HG02588 (cell line): ENCODE data around the gene GALNT13.
"Not testable (repeated sequence)": the region's sequence is repeated elsewhere in the genome, so short reads cannot be mapped to it uniquely, and the experiment has no call there.

Experiments
- ATAC-seq: cut with Tn5 transposase; IDR thresholded peaks from one replicate; pipeline ENCODE4 v1.9.1; 2021; ENCODE audit warnings: mild to moderate bottlenecking, moderate library complexity; ENCODE audit not compliant: unreplicated experiment

Gene GALNT13

DNA sequence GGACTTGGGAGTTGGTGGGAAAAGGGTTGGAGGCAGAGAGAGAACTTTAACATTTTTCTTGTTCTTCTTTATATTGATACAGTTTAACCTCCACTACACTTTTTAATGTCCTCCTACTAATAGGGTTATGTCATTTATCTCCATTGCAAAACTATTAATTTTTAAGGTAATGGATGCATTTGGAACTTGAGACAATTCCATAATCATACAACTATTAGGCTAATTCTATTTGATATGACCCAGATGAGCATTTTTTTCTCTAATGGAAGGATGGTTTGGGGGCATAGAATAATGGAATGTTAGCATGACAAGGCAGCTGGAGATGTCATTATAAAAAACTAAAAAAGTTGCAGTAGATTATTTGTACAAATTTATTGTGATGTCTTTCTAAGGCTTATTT is 587.6 kb downstream of the GALNT13 start:
- ATAC-seq: no peak

DNA sequence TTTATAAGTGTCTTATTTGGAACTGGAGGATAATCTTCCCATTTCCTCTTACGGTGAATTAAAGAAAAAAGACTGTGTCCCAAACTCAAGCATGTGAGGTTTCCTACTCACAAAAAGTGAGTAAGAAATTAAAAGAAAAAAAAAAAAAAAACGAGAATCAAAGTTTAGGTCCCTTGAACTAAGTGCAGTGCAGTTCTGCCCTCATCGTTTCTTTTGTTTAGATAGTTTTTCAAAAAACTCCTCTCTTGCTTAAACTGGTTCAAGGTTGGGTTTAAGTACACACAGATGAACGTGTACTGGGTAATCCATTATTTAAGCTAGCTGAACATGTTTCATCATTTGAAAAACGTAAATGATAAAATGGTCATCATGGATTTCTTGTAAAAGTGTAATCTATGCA is 590.9 kb downstream of the GALNT13 start:
- no peak for ATAC-seq

DNA sequence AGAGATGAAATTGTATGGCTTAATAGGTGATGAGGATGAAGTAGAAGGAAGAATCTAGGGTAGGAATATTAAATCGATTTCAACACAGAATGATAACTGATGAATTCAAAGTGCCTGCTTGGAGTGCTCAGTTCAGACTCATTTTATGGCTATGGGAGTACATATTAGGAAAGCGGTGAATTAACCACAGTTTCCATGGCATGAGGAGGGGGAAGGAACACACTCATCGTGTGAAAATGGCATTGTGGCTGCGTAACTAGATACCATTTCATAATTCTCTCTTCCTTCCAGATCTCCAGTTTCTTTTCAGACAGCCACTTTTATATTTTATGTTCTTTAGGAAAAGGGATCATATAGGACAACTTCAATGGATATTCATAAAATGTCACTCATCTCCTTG is 594.5 kb downstream of the GALNT13 start:
- no peak for ATAC-seq

DNA sequence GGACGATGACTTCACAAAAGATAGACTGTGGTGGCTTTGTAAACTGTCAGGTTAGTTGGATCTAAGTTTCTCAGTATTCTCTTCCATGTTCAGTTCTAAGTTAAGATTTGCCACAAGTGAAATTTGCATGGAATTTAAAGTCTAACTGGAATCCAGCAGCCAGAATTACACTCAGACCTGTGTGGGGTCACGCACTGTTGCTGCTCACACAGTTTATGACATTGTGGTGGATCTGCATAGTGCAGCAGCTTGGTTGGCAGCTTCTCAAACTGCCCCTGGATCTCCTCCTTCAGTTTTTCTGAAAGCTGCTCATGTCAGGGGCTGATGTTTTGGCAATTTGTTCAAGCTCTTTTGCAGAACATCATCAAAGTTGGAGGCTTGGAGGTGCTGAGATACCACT is 598.7 kb downstream of the GALNT13 start:
- no peak for ATAC-seq

DNA sequence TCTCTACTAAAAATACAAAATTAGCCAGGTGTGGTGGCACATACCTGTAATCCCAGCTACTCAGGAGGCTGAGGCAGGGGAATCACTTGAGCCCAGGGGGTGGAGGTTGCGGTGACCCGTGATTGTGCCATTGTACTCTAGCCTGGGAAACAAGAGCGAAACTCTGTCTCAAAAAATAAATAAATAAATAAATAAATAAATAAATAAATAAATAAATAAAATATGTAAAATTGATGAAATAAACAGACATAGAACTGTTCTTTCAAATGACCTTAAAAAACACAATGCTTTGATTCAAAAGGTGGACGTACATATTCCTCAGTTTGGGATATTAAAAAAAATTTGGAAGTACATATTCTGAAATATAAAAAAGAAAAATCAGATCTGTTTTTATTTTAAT is 599.8 kb downstream of the GALNT13 start:
- ATAC-seq: not testable (repeated sequence)

DNA sequence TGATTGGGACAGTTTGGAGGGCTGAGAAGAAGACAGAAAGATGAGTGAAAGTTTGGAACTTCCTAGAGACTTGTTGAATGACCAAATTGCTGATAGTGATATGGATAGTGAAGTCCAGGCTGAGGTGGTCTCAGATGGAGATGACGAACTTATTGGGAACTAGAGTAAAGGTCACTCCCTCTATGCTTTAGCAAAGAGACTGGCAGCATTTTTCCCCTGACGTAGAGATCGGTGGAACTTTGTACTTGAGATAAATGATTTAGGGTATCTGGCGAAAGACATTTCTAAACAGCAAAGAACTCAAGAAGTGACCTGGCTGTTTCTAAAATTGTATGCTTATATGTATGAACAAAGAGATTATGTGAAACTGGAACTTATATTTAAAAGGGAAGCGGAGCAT is 605.6 kb downstream of the GALNT13 start:
- no peak for ATAC-seq

DNA sequence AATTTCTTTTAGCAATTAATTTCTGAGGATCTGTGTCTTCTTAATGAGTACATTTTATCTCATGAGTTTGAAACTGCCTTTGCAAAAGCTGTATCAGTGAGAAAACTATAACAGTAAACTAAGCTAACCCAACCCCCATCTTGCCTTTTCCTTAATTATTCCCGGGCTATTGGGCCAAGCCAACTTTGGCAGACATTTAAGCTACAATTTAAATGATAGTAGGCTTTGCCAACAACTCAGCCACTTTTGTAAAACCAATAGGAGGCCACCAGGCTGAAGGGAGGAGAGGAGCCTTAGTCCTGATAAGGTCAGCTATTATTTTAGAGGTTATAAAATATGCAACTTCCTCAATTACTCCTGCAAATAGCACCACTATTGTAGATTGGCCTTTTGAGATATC is 608.8 kb downstream of the GALNT13 start:
- ATAC-seq: no peak

DNA sequence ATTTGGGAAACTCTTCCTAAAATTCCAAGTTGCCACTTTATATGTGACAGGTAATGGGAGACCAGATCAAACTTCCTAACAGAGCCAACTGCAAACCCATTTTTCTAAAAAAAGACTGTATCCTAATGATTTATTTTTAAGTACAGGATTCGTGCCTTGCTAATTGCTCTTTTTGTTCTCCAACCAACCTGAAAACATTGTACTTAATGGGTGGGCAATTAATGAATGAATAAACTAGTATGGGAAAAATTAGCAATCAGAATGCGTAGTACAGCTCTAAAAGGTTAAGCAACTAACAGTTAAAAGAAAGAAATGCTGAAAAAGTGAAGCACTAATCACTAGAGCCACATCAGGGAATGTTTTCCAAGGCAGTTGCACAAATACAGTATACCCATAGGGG is 609.6 kb downstream of the GALNT13 start:
- ATAC-seq: no peak

DNA sequence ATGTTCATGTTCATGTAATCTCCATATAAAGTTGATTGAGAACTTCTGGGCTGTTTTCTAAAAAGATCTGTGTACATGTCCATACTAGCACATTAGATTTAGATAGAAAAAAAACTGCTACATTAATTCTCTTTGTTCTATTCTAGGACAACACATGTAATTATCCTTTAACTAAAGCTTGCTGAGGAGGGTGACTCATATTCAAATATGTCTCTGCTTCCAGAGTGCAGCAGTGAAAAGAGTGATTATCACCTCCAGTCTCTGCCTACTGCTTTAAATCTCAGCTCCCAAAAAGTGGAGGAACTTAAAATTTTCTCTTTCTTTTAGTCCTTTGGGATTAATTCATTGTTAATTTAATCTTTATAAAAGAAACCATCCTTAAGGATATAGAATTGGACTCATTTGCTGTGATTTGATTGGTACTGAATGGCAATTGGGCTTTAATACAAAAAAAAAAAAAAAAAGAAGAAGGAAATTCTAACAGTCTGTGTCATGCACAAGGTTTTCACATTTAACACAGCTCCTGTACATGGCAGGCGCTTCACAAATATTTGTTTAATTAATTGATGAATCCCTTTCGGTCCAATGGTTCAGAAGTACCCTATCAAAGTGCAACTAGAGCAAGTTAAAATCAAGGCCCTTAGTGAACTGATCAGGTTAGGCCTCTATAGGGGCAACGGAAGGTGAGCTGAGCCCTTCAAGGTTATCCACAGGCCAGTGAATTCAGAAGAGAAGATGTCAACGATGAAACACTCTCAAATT is 612.8 kb downstream of the GALNT13 start:
- ATAC-seq: peak; percentile 60

DNA sequence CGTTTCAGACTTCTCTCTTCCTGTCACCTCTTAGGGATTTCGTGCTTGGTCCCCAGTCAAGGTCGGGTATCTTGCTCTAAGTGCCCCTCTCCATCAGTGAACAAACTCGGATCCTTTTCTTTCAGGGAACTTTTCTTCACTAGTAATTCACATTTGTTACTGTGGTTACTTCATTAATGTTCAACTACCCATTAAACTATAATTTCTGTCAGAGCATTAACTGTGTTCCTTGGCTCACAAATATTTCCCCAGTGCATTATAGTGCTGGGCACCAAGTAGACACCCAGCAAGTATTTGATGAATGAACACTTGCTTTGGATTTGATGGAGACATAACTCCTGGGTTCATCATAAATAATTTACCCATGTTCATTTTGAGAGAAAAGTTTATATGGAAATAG is 617.1 kb downstream of the GALNT13 start:
- ATAC-seq: no peak

DNA sequence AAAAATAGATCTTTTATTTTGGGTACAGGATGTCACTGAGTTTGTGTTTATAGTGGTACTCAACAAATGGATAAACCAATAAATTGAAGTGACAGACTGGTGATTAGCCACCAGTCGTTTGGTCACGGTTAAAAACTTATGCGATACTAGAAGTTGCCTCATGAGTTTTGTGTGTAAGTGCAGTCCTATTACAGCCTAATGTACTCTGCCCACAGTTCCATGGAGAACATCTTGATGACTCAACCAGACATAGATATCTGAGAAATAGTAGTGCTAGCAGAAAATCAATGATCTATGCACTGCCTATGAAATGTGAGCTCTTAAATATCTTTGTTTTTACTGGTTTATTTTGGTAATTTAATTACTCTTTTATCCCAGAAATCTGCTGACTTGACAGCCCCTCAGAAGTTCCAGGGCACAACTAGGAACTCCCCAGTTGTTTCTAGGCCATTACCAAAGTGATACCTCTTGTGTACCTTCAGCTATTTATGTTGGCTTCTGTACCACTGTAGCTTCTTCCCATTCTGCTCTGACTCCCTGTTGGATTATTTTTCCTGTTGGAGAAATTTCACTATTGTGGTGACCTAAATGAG is 617.6 kb downstream of the GALNT13 start:
- no peak for ATAC-seq

DNA sequence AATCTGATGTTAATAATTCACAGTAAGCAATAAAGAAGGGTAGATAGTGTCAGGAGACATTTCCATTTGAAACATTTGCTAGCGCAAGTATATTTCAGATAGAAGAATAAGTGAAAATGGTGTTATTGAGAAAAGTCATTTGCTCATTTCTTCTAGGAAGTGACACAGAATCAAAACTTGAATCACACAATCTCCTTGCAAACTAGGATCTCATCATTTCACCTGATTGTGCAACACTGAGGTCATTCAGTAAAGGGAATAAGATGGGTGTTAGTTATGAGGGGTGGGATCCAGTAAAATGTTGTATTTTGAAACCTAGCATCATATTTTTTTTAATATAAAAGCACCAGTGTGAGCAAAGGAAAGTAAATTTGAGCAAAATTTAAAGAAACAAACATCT is 618.8 kb downstream of the GALNT13 start:
- ATAC-seq: no peak

DNA sequence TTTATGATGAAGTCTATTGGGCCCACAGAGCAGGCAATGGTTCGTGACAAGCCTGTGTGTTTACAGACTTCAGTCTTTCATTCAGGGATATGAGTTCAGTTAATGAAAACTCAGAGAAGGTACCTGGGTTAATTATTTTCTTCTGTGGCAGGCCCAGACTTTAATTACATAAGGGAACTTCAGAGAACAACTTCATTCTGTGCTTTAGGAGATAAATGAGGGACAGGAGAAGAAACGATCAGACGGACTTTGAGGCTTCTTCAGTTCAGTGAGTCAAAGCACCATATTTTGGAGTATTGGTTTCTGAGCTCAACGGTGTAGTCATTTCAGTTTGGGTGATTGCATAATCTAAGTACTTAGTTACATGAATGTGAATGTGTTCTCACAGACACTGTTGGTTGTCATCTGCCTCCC is 623.7 kb downstream of the GALNT13 start:
- peak; percentile 61 for ATAC-seq

DNA sequence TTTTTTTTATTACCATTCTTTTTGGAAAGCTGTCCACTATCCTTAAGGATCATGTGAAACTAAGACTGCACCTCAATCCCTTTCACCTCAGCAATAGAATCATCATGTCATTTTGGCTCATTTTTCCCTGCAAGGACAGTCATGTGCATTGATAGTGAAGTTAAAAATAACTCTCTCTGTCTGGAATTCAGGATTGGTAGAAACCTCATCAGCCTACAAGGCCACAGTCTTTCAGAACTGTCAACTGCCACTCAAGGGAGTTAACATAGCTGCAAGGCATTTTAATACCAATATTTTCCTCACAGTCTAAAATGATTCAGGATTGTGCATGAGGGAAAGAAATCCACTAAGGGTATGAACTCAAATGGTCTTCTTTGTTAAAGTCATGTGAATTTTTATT is 625.3 kb downstream of the GALNT13 start:
- no peak for ATAC-seq
